Sigmoid colon (tissue), 7 donors: ENCODE measurements around the gene LDLRAD3. TPM values are rescaled to one million over a fixed set of nuclear protein-coding genes. Genes with fewer than 3 reads are reported as not detected.
"Not testable (repeated sequence)": the region's sequence is repeated elsewhere in the genome, so short reads cannot be mapped to it uniquely, and the experiment has no call there.

ENCODE experiments used
- DNase-seq: peaks from one replicate; pipeline ENCODE4 v3.0.0-alpha.2; 2019
- H3K27ac ChIP-seq, 4 donors: fragments of 200-600 bp; sonication (generic); one replicate each; pipeline ENCODE4 v1.5.1; 2016 to 2019; ENCODE audit warnings: mild to moderate bottlenecking in 1 of 4
- H3K27me3 ChIP-seq, 3 donors: fragments of 200-600 bp; sonication (generic); one replicate each; pipeline ENCODE4 v1.5.1; 2019; ENCODE audit warnings: mild to moderate bottlenecking in 1 of 3
- H3K36me3 ChIP-seq, 4 donors: fragments of 200-600 bp; sonication (generic); one replicate each; pipeline ENCODE4 v1.5.1; 2016 to 2019
- H3K4me1 ChIP-seq, 4 donors: fragments of 200-600 bp; sonication (generic); one replicate each; pipeline ENCODE4 v1.5.1; 2017 to 2019
- H3K4me3 ChIP-seq, 4 donors: fragments of 200-600 bp; sonication (generic); one replicate each; pipeline ENCODE4 v1.5.1; 2017 to 2019; ENCODE audit warnings: mild to moderate bottlenecking in 2 of 4, moderate library complexity in 1 of 4
- H3K9me3 ChIP-seq, 4 donors: fragments of 200-600 bp in 3 of 4; sonication (generic) in 3 of 4; one replicate each; pipeline versions ENCODE4 v1.5.1 to v1.6.1; 2013 to 2019
- CTCF ChIP-seq, 4 experiments: fragments of 450-650 bp in 3 of 4; fragments of 200-600 bp in 1 of 4; IDR thresholded peaks; one replicate each; pipeline ENCODE4 v1.5.1; 2016 to 2019; ENCODE audit warnings: antibody characterized with exemption in 4 of 4, mild to moderate bottlenecking in 3 of 4, moderate library complexity in 2 of 4
- EP300 ChIP-seq, 4 donors: sonication (generic); formaldehyde crosslinking; IDR thresholded peaks; one replicate each; pipeline ENCODE4 v1.6.1; 2017; ENCODE audit warnings: antibody characterized with exemption in 4 of 4
- POLR2A ChIP-seq, 2 donors: fragments of 450-650 bp; IDR thresholded peaks; one replicate each; pipeline ENCODE4 v1.6.1; 2016; ENCODE audit warnings: antibody characterized with exemption in 2 of 2, mild to moderate bottlenecking in 2 of 2, moderate library complexity in 2 of 2
- POLR2AphosphoS5 ChIP-seq, 4 donors: sonication (generic); formaldehyde crosslinking; IDR thresholded peaks; one replicate each; pipeline ENCODE4 v1.6.1; 2017; ENCODE audit warnings: antibody characterized with exemption in 4 of 4
- WGBS, 2 donors: extraction: QIAGEN DNeasy Blood & Tissue Kit; methylation state at CpG; one replicate each; pipeline ENCODE4 v1.1.7; 2013; 5-methylcytosine and 5-hydroxymethylcytosine counted together
- intact Hi-C: fragments of 100-400 bp; cut with DNase I; formaldehyde crosslinking; loops from one replicate; pipeline ENCODE4 v1.15.1; 2023
- polyA plus RNA-seq, 3 donors: library from polyadenylated mRNA; stranded (reverse); fragments of 200-250 nt; gene quantifications; one replicate each; pipeline ENCODE4 v1.2.3, GENCODE V29; 2013
- total RNA-seq, 4 donors: library from RNA; depleted of rRNA; stranded (reverse); fragments of >200 nt; gene quantifications; one replicate each; pipeline ENCODE4 v1.1.0, GENCODE V29; 2016
- donor health status: healthy with polysubstance abuse.
- donor health status: Bipolar disorder and iron deficiency.
- donor health status: healthy.

LDLRAD3 gene
- total and polyA plus RNA-seq, 7 donors: 0.23 to 23.4 (median 10.2) TPM

GRCh38 chr11:36009473-36009872 lies 65.6 kb downstream of the LDLRAD3 start:
- no peak for DNase-seq
- Histone ChIP-seq H3K4me3 (no peak overlapping the region), H3K27me3 (no peaks in the 10 kb centered on the region), H3K27ac (peak overlapping the region in 1 of 4 donors; percentile 11), H3K4me1 (peaks cover 0 to 23% (median 8%) of the 10 kb centered on the region in 4 donors), H3K9me3 (peaks cover 0 to 1% (median 0%) of the 10 kb centered on the region in 4 donors), H3K36me3 (no peaks in the 10 kb centered on the region)
- intact Hi-C loops: no loop called here
- TF ChIP-seq POLR2A (IDR thresholded peaks at IDR 0.05) (no peak), POLR2AphosphoS5 (IDR thresholded peaks at IDR 0.05) (no peak), EP300 (IDR thresholded peaks at IDR 0.05) (no peak), CTCF (IDR thresholded peaks at IDR 0.05) (no peak)
- WGBS, 2 donors: 77 to 81% methylated on average over 4 of the region's 4 CpGs

- TF ChIP-seq POLR2AphosphoS5 (IDR thresholded peaks at IDR 0.05): no peak
- TF ChIP-seq EP300 (IDR thresholded peaks at IDR 0.05): no peak
- TF ChIP-seq CTCF (IDR thresholded peaks at IDR 0.05): no peak
- no peak for TF ChIP-seq POLR2A (IDR thresholded peaks at IDR 0.05)
- peaks cover 0 to 28% (median 8%) of the 10 kb centered on the region in 4 donors for H3K4me1 ChIP-seq
Observed at GRCh38 chr11:36010010-36010740, 66.3 kb downstream of the LDLRAD3 start.

GRCh38 chr11:36011574-36011973 lies 67.7 kb downstream of the LDLRAD3 start:
- intact Hi-C loops: no loop called here
- whole genome bisulfite sequencing, 2 donors: 88 to 91% methylated on average over 5 of the region's 5 CpGs
- DNase-seq: no peak
- Histone ChIP-seq H3K36me3 (no peaks in the 10 kb centered on the region), H3K4me1 (peaks cover 0 to 35% (median 8%) of the 10 kb centered on the region in 4 donors), H3K27me3 (no peaks in the 10 kb centered on the region), H3K9me3 (no peaks in the 10 kb centered on the region), H3K27ac (no peak overlapping the region), H3K4me3 (no peak overlapping the region)
- TF ChIP-seq POLR2AphosphoS5 (IDR thresholded peaks at IDR 0.05): no peak
- no peak for TF ChIP-seq POLR2A (IDR thresholded peaks at IDR 0.05)
- no peak for TF ChIP-seq CTCF (IDR thresholded peaks at IDR 0.05)
- no peak for TF ChIP-seq EP300 (IDR thresholded peaks at IDR 0.05)

More at GRCh38 chr11:36010010-36010740, 66.3 kb downstream of the LDLRAD3 start:
- WGBS, 2 donors: 71 to 73% methylated on average over 2 of the region's 2 CpGs
- intact Hi-C loops: no loop called here
- Histone ChIP-seq H3K36me3 (no peaks in the 10 kb centered on the region), H3K4me3 (no peak overlapping the region), H3K27me3 (no peaks in the 10 kb centered on the region), H3K27ac (peak overlapping the region in 1 of 4 donors; percentile 11), H3K9me3 (no peaks in the 10 kb centered on the region)
- no peak for DNase-seq

GRCh38 chr11:36012455-36012854 lies 68.6 kb downstream of the LDLRAD3 start:
- H3K9me3 ChIP-seq: no peaks in the 10 kb centered on the region
- H3K4me3 ChIP-seq: no peak overlapping the region
- no peak for DNase-seq
- WGBS, 2 donors: 78 to 85% methylated on average over 5 of the region's 5 CpGs
- TF ChIP-seq POLR2AphosphoS5 (IDR thresholded peaks at IDR 0.05): peak in 1 of 4 donors; percentile 27
- no peak for TF ChIP-seq POLR2A (IDR thresholded peaks at IDR 0.05)
- H3K27me3 ChIP-seq: no peaks in the 10 kb centered on the region
- peaks cover 0 to 35% (median 8%) of the 10 kb centered on the region in 4 donors for H3K4me1 ChIP-seq
- peak overlapping the region in 2 of 4 donors; percentile 15 to 28 for H3K27ac ChIP-seq
- H3K36me3 ChIP-seq: no peaks in the 10 kb centered on the region
- intact Hi-C loops: no loop called here

- peaks cover 0 to 35% (median 8%) of the 10 kb centered on the region in 4 donors for H3K4me1 ChIP-seq
- H3K27ac ChIP-seq: peak overlapping the region in 1 of 4 donors; percentile 28
- H3K4me3 ChIP-seq: no peak overlapping the region
- H3K9me3 ChIP-seq: no peaks in the 10 kb centered on the region
- intact Hi-C loops: no loop called here
- 88 to 90% methylated on average over 2 of the region's 2 CpGs for WGBS, 2 donors
- no peak for TF ChIP-seq POLR2AphosphoS5 (IDR thresholded peaks at IDR 0.05)
- no peak for TF ChIP-seq EP300 (IDR thresholded peaks at IDR 0.05)
- H3K27me3 ChIP-seq: no peaks in the 10 kb centered on the region
- no peak for DNase-seq
- H3K36me3 ChIP-seq: no peaks in the 10 kb centered on the region
Observed at GRCh38 chr11:36012979-36013378, 69.1 kb downstream of the LDLRAD3 start.

GRCh38 chr11:36013446-36013845 lies 69.6 kb downstream of the LDLRAD3 start:
- Histone ChIP-seq H3K27ac (peak overlapping the region in 1 of 4 donors; percentile 28), H3K4me1 (peaks cover 0 to 35% (median 8%) of the 10 kb centered on the region in 4 donors)
- WGBS, 2 donors: 86 to 91% methylated on average over 1 of the region's 1 CpG
- H3K36me3 ChIP-seq, H3K4me3 ChIP-seq, H3K9me3 ChIP-seq, H3K27me3 ChIP-seq, intact Hi-C loops, DNase-seq: not testable (repeated sequence)
